Tibial nerve (tissue), 4 donors: ENCODE results near the gene PPP2R5B. TPM values are rescaled to one million over a fixed set of nuclear protein-coding genes. Genes with fewer than 3 reads are reported as not detected.
A peak's percentile ranks its signal among the peaks of the same experiment; 100 is the strongest.

Experiments used
- DNase-seq, 2 donors: peaks; one replicate each; pipeline ENCODE4 v3.0.0-alpha.2; 2019; ENCODE audit warnings: low spot score in 2 of 2
- H3K27ac ChIP-seq, 4 donors: fragments of 200-600 bp; sonication (generic) in 3 of 4; one replicate each; pipeline ENCODE4 v1.5.1; 2017 to 2019; ENCODE audit warnings: mild to moderate bottlenecking in 1 of 4
- H3K27me3 ChIP-seq, 2 donors: fragments of 200-600 bp; sonication (generic) in 1 of 2; one replicate each; pipeline versions ENCODE4 v1.5.1 to v1.6.0; 2017 to 2019
- H3K36me3 ChIP-seq, 3 donors: fragments of 200-600 bp; sonication (generic); one replicate each; pipeline ENCODE4 v1.5.1; 2018 to 2019
- H3K4me1 ChIP-seq, 4 donors: fragments of 200-600 bp; sonication (generic) in 3 of 4; one replicate each; pipeline ENCODE4 v1.5.1; 2017 to 2019
- H3K4me3 ChIP-seq, 4 donors: fragments of 200-600 bp; sonication (generic) in 3 of 4; one replicate each; pipeline ENCODE4 v1.5.1; 2017 to 2019; ENCODE audit warnings: mild to moderate bottlenecking in 1 of 4, moderate library complexity in 1 of 4
- H3K9me3 ChIP-seq, 4 donors: fragments of 200-600 bp; sonication (generic) in 3 of 4; one replicate each; pipeline ENCODE4 v1.5.1; 2017 to 2019
- CTCF ChIP-seq, 5 experiments: fragments of 200-600 bp in 3 of 5; fragments of 450-650 bp in 2 of 5; sonication (generic) in 3 of 5; IDR thresholded peaks; one replicate each; pipeline ENCODE4 v1.5.1; 2016 to 2019; ENCODE audit warnings: antibody characterized with exemption in 5 of 5, mild to moderate bottlenecking in 3 of 5, moderate library complexity in 2 of 5
- EP300 ChIP-seq, 2 donors: sonication (generic); formaldehyde crosslinking; IDR thresholded peaks; one replicate each; pipeline ENCODE4 v1.6.1; 2017; ENCODE audit warnings: antibody characterized with exemption in 2 of 2, mild to moderate bottlenecking in 1 of 2
- POLR2A ChIP-seq, 2 donors: fragments of 450-650 bp; IDR thresholded peaks; one replicate each; pipeline ENCODE4 v1.6.1; 2017; ENCODE audit warnings: antibody characterized with exemption in 2 of 2, mild to moderate bottlenecking in 2 of 2, moderate library complexity in 2 of 2
- WGBS, 2 donors: methylation state at CpG; one replicate each; pipeline ENCODE4 v1.1.5; 2018; 5-methylcytosine and 5-hydroxymethylcytosine counted together
- total RNA-seq, 4 donors: library from RNA; depleted of rRNA; stranded (reverse); fragments of >200 nt; gene quantifications; one replicate each; pipeline ENCODE4 v1.1.0, GENCODE V29; 2016

PPP2R5B gene
- total RNA-seq, 4 donors from 2014 or later = 10.7 to 21.4 (median 20.2) TPM

GRCh38 chr11:64885367-64886286, 38.9 kb upstream of the PPP2R5B start:
- Histone ChIP-seq H3K4me1 (peaks cover 0 to 31% (median 16%) of the 10 kb centered on the region in 4 donors), H3K9me3 (no peaks in the 10 kb centered on the region), H3K36me3 (no peaks in the 10 kb centered on the region), H3K27ac (no peak overlapping the region), H3K27me3 (no peaks in the 10 kb centered on the region), H3K4me3 (no peak overlapping the region)
- 81 to 86% methylated on average over 15 of the region's 15 CpGs for WGBS, 2 donors
- TF ChIP-seq EP300 (IDR thresholded peaks at IDR 0.05) (peak in 1 of 2 donors; percentile 16), POLR2A (IDR thresholded peaks at IDR 0.05) (no peak), CTCF (IDR thresholded peaks at IDR 0.05) (no peak)
- no peak for DNase-seq

- DNase-seq = no peak
- 70% methylated on average over 8 of the region's 8 CpGs for WGBS, 2 donors
- Histone ChIP-seq H3K4me3 (no peak overlapping the region), H3K9me3 (no peaks in the 10 kb centered on the region), H3K4me1 (peaks cover 0 to 15% (median 6%) of the 10 kb centered on the region in 4 donors), H3K27me3 (no peaks in the 10 kb centered on the region), H3K36me3 (no peaks in the 10 kb centered on the region), H3K27ac (peak overlapping the region in 3 of 4 donors; percentile 58 to 80 (median 59))
- no peak for TF ChIP-seq EP300 (IDR thresholded peaks at IDR 0.05)
Measured at GRCh38 chr11:64887234-64887756, 37.2 kb upstream of the PPP2R5B start.

GRCh38 chr11:64887757-64888405, 36.6 kb upstream of the PPP2R5B start:
- WGBS, 2 donors = 9 to 16% methylated on average over 17 to 34 of the region's 34 CpGs
- Histone ChIP-seq H3K27ac (peak overlapping the region in 3 of 4 donors; percentile 58 to 80 (median 59)), H3K9me3 (no peaks in the 10 kb centered on the region), H3K4me3 (peak overlapping the region in 3 of 4 donors; percentile 3 to 38 (median 27)), H3K4me1 (peaks cover 0 to 12% (median 6%) of the 10 kb centered on the region in 4 donors), H3K27me3 (no peaks in the 10 kb centered on the region), H3K36me3 (no peaks in the 10 kb centered on the region)
- peak in 1 of 2 donors; percentile 17 for TF ChIP-seq EP300 (IDR thresholded peaks at IDR 0.05)
- no peak for TF ChIP-seq POLR2A (IDR thresholded peaks at IDR 0.05)
- peak; percentile 98 to 99 (median 98) for TF ChIP-seq CTCF (IDR thresholded peaks at IDR 0.05)
- peak; percentile 64 to 68 for DNase-seq

- DNase-seq = no peak
- peaks cover 0 to 12% (median 6%) of the 10 kb centered on the region in 4 donors for H3K4me1 ChIP-seq
- no peaks in the 10 kb centered on the region for H3K27me3 ChIP-seq
- H3K9me3 ChIP-seq = no peaks in the 10 kb centered on the region
- peak overlapping the region in 2 of 4 donors; percentile 27 to 38 for H3K4me3 ChIP-seq
- no peaks in the 10 kb centered on the region for H3K36me3 ChIP-seq
- peak overlapping the region in 2 of 4 donors; percentile 59 to 80 for H3K27ac ChIP-seq
- TF ChIP-seq POLR2A (IDR thresholded peaks at IDR 0.05) = no peak
- whole genome bisulfite sequencing, 2 donors = 58 to 69% methylated on average over 8 of the region's 8 CpGs
Measured at GRCh38 chr11:64888406-64888728, 36.1 kb upstream of the PPP2R5B start.

- Histone ChIP-seq H3K4me1 (peaks cover 0 to 14% (median 6%) of the 10 kb centered on the region in 4 donors), H3K4me3 (no peak overlapping the region), H3K27me3 (no peaks in the 10 kb centered on the region), H3K27ac (peak overlapping the region in 1 of 4 donors; percentile 74), H3K9me3 (no peaks in the 10 kb centered on the region), H3K36me3 (no peaks in the 10 kb centered on the region)
- 66 to 78% methylated on average over 8 to 9 of the region's 9 CpGs for WGBS, 2 donors
- no peak for DNase-seq
- TF ChIP-seq EP300 (IDR thresholded peaks at IDR 0.05) (no peak), POLR2A (IDR thresholded peaks at IDR 0.05) (no peak)
Measured at GRCh38 chr11:64888729-64889511, 35.6 kb upstream of the PPP2R5B start.

GRCh38 chr11:64890522-64890939, 34.0 kb upstream of the PPP2R5B start:
- peak overlapping the region in 1 of 4 donors; percentile 27 for H3K4me3 ChIP-seq
- TF ChIP-seq POLR2A (IDR thresholded peaks at IDR 0.05) (no peak), EP300 (IDR thresholded peaks at IDR 0.05) (no peak), CTCF (IDR thresholded peaks at IDR 0.05) (no peak)
- H3K4me1 ChIP-seq = peaks cover 0 to 24% (median 6%) of the 10 kb centered on the region in 4 donors
- peak overlapping the region in 1 of 4 donors; percentile 74 for H3K27ac ChIP-seq
- 83 to 89% methylated on average over 7 of the region's 7 CpGs for WGBS, 2 donors
- no peak for DNase-seq
- H3K36me3 ChIP-seq = peaks cover 0 to 11% (median 0%) of the 10 kb centered on the region in 3 donors
- no peaks in the 10 kb centered on the region for H3K27me3 ChIP-seq
- no peaks in the 10 kb centered on the region for H3K9me3 ChIP-seq
